A549 (cell line): ENCODE data around the gene MED12L. TPM values are rescaled to one million over a fixed set of nuclear protein-coding genes. Genes with fewer than 3 reads are reported as not detected.
A peak's percentile ranks its signal among the peaks of the same experiment; 100 is the strongest.

Experiments
- ATAC-seq, 2 experiments: fragments of 200-7000 bp in 1 of 2; fragments of >200 bp in 1 of 2; cut with Nextera tagmentation in 1 of 2; cut with Tn5 transposase in 1 of 2; 3 replicates each; pipeline versions ENCODE4 v1.8.0 to v1.9.1; 2018 to 2020; ENCODE audit warnings: mild to moderate bottlenecking in 1 of 2, moderate library complexity in 1 of 2
- CTCF ChIA-PET: fragments of 300-600 bp; sonication (Branson Sonifier 250); formaldehyde crosslinking; extraction: SDS; loops from one replicate; lab custom pipeline; 2021; ENCODE audit warnings: antibody characterized with exemption, inconsistent platforms; lab: Yijun Ruan, JAX
- POLR2A ChIA-PET: fragments of 350-600 bp; formaldehyde crosslinking; extraction: SDS; loops from one replicate; lab custom pipeline; 2021; ENCODE audit warnings: antibody characterized with exemption, inconsistent platforms; lab: Yijun Ruan, JAX
- DNase-seq, 2 experiments: peaks; one replicate each; pipeline versions ENCODE4 v3.0.0 to v3.0.0-alpha.2; 2011 to 2016; ENCODE audit warnings: low read depth in 1 of 2, low spot score in 1 of 2
- FAIRE-seq: peaks from 2 replicates; lab custom pipeline; 2011; peaks lifted over from hg19 to GRCh38; lab: Jason Lieb, UNC
- H3K27ac ChIP-seq, 2 experiments: fragments of >200 bp; sonication (Bioruptor Twin); formaldehyde crosslinking; 3 replicates each; pipeline ENCODE4 v1.5.1; 2016 to 2017
- H3K4me1 ChIP-seq: fragments of >200 bp; sonication (Bioruptor Twin); formaldehyde crosslinking; 3 replicates; pipeline ENCODE4 v1.6.1; 2016
- H3K4me2 ChIP-seq: fragments of >200 bp; sonication (Bioruptor Twin); formaldehyde crosslinking; 3 replicates; pipeline ENCODE4 v1.6.1; 2016
- H3K4me3 ChIP-seq: fragments of >200 bp; sonication (Bioruptor Twin); formaldehyde crosslinking; 3 replicates; pipeline ENCODE4 v1.5.1; 2016
- H3K9me3 ChIP-seq: fragments of >200 bp; sonication (Bioruptor Twin); formaldehyde crosslinking; 3 replicates; pipeline ENCODE4 v1.6.1; 2016
- CEBPB ChIP-seq, 2 experiments: fragments of >200 bp in 1 of 2; sonication (Bioruptor Twin) in 1 of 2; formaldehyde crosslinking in 1 of 2; IDR thresholded peaks; 2 replicates each; pipeline ENCODE4 v1.6.1; 2012 to 2016
- CHD2 ChIP-seq: fragments of 150-350 bp; IDR thresholded peaks from 2 replicates; pipeline ENCODE4 v1.6.1; 2014; ENCODE audit warnings: low read length; ENCODE audit not compliant: partially characterized antibody
- CHD4 ChIP-seq: fragments of 200-600 bp; sonication (generic); IDR thresholded peaks from 2 replicates; pipeline ENCODE4 v1.6.1; 2016; ENCODE audit warnings: antibody characterized with exemption, mild to moderate bottlenecking, borderline replicate concordance
- EHF ChIP-seq: fragments of 250-450 bp; sonication (Bioruptor Pico); IDR thresholded peaks from 2 replicates; pipeline ENCODE4 v1.5.0; 2020; ENCODE audit warnings: mild to moderate bottlenecking
- EHMT2 ChIP-seq: fragments of 200-600 bp; sonication (generic); IDR thresholded peaks from 2 replicates; pipeline ENCODE4 v1.6.1; 2016; ENCODE audit warnings: antibody characterized with exemption, low read depth, mild to moderate bottlenecking, moderate library complexity
- ESRRA ChIP-seq: fragments of 150-350 bp; IDR thresholded peaks from 2 replicates; pipeline ENCODE4 v1.6.1; 2014; ENCODE audit warnings: mild to moderate bottlenecking, low read length, borderline replicate concordance
- FOSB ChIP-seq: fragments of 250-450 bp; sonication (Bioruptor Pico); IDR thresholded peaks from 2 replicates; pipeline ENCODE4 v1.5.0; 2020; ENCODE audit warnings: mild to moderate bottlenecking, moderate library complexity
- HEYL ChIP-seq: fragments of 250-450 bp; sonication (Bioruptor Pico); IDR thresholded peaks from 2 replicates; pipeline ENCODE4 v1.8.0; 2021; ENCODE audit warnings: mild to moderate bottlenecking, moderate library complexity
- HOXA7 ChIP-seq: fragments of 250-450 bp; sonication (Bioruptor Pico); IDR thresholded peaks from 2 replicates; pipeline ENCODE4 v1.5.0; 2020; ENCODE audit warnings: mild to moderate bottlenecking, moderate library complexity
- HOXB13 ChIP-seq: fragments of 250-450 bp; sonication (Bioruptor Pico); IDR thresholded peaks from 2 replicates; pipeline ENCODE4 v1.5.0; 2020; ENCODE audit warnings: low read depth, mild to moderate bottlenecking, moderate library complexity
- JUNB ChIP-seq: fragments of >200 bp; sonication (Bioruptor Twin); formaldehyde crosslinking; IDR thresholded peaks from 2 replicates; pipeline ENCODE4 v1.6.1; 2016
- KDM1A ChIP-seq: fragments of 200-600 bp; sonication (generic); IDR thresholded peaks from 2 replicates; pipeline ENCODE4 v1.6.1; 2016; ENCODE audit warnings: low read depth, mild to moderate bottlenecking
- KDM5A ChIP-seq: fragments of 200-600 bp; sonication (generic); IDR thresholded peaks from 2 replicates; pipeline ENCODE4 v1.6.1; 2016; ENCODE audit warnings: antibody characterized with exemption, mild to moderate bottlenecking
- MAZ ChIP-seq: fragments of 150-350 bp; IDR thresholded peaks from 2 replicates; pipeline ENCODE4 v1.6.1; 2014; ENCODE audit warnings: antibody characterized with exemption, low read depth, low read length, borderline replicate concordance
- PHF8 ChIP-seq: fragments of 200-600 bp; sonication (generic); IDR thresholded peaks from 2 replicates; pipeline ENCODE4 v1.6.1; 2016; ENCODE audit warnings: low read depth, mild to moderate bottlenecking, antibody characterized with exemption, moderate library complexity, borderline replicate concordance
- POLR2A ChIP-seq: IDR thresholded peaks from 2 replicates; pipeline ENCODE4 v1.6.1; 2012; ENCODE audit warnings: mild to moderate bottlenecking, low read length
- POLR2AphosphoS2 ChIP-seq: conservative IDR thresholded peaks from 2 replicates; pipeline ENCODE4 v1.6.1; 2012; ENCODE audit warnings: low read length, improper control_type of control experiment, inconsistent platforms
- RAD21 ChIP-seq, 2 experiments: fragments of >200 bp in 1 of 2; sonication (Bioruptor Twin) in 1 of 2; formaldehyde crosslinking in 1 of 2; IDR thresholded peaks in 1 of 2; conservative IDR thresholded peaks in 1 of 2; 2 replicates in 1 of 2; 3 replicates in 1 of 2; pipeline ENCODE4 v1.6.1; 2012 to 2018; ENCODE audit warnings: inconsistent platforms in 1 of 2
- SMC3 ChIP-seq: fragments of >200 bp; sonication (Bioruptor Twin); formaldehyde crosslinking; IDR thresholded peaks from 3 replicates; pipeline ENCODE4 v1.6.1; 2018; ENCODE audit warnings: inconsistent platforms
- SREBF2 ChIP-seq: fragments of 450-650 bp; IDR thresholded peaks from 2 replicates; pipeline ENCODE4 v1.6.1; 2014; ENCODE audit warnings: mild to moderate bottlenecking, moderate library complexity
- TP53 ChIP-seq: fragments of 250-450 bp; sonication (Bioruptor Pico); IDR thresholded peaks from 2 replicates; pipeline ENCODE4 v1.5.0; 2021; ENCODE audit warnings: mild to moderate bottlenecking, moderate library complexity
- ZC3H11A ChIP-seq: fragments of 450-650 bp; IDR thresholded peaks from 2 replicates; pipeline ENCODE4 v1.6.1; 2014; ENCODE audit warnings: antibody characterized with exemption, mild to moderate bottlenecking
- WGBS: methylation state at CpG from one replicate; pipeline ENCODE4 v1.1.6; 2017; ENCODE audit errors: missing lambda C conversion rate; 5-methylcytosine and 5-hydroxymethylcytosine counted together
- polyA plus RNA-seq, 4 experiments: library from polyadenylated mRNA; depleted of rRNA in 3 of 4; stranded (reverse); fragments of >200 nt; fragmentation: RNase III in 1 of 4; extraction: RNeasy Plus Mini Kit Qiagen cat#74134 plus additional on column Dnase treatment in 1 of 4; gene quantifications; 2 replicates in 3 of 4; 3 replicates in 1 of 4; pipeline ENCODE4 v1.2.3, GENCODE V29; 2011 to 2017
- TF ChIP-seq, protein P1 (sequence below): IDR thresholded peaks from 2 replicates; pipeline ENCODE4 v1.6.1; 2012; ENCODE audit warnings: low read depth, borderline replicate concordance
- TF ChIP-seq, protein P2 (sequence below): IDR thresholded peaks from 2 replicates; pipeline ENCODE4 v1.6.1; 2012
- TF ChIP-seq, protein P3 (sequence below): fragments of >200 bp; sonication (Bioruptor Twin); formaldehyde crosslinking; IDR thresholded peaks from 3 replicates; pipeline ENCODE4 v1.5.1; 2016
- TF ChIP-seq, protein P4 (sequence below): fragments of 150-350 bp; IDR thresholded peaks from 2 replicates; pipeline ENCODE4 v1.6.1; 2014; ENCODE audit warnings: low read depth, mild to moderate bottlenecking, low read length
- TF ChIP-seq, protein P5 (sequence below): fragments of 450-650 bp; IDR thresholded peaks from 2 replicates; pipeline ENCODE4 v1.6.1; 2014; ENCODE audit warnings: antibody characterized with exemption

MED12L gene
- polyA plus RNA-seq, 2 of the 4 experiments (the other 2 are of a cell fraction) = 0.32 to 0.63 TPM

DNA sequence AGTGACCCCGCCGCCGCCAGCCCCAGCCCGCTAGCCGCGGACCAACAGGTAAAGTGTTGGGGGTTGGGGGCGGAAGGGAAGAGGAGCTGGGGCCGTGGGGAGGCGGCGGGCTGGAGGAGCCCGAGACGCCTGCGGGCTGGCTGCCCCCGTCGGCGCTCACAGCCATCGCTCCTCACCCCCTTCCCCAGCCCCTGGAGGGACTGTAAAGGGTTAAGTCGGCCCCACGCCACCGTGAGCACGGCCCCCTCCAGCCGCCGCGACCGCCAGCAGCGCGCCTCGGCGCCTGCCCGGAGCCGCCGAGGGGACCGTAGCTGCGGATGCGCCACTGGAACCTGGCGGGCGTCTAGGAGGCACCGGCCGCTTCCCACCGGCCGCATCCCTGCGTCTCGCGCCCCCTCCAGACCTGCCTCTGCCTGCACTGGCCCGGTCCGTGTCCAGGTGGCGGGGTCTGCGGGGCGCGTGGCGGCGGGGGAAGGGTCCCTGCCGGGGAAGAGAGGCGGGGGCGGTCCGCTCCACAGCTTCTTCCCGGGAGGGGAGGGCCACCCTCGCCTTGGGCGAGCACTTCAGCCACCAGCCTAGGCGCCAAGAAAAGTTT lies 522 bp downstream of the MED12L start:
- no peaks in the 10 kb centered on the region for H3K4me1 ChIP-seq
- peak; percentile 72 to 76 for ATAC-seq
- H3K4me2 ChIP-seq = peak overlapping the region; percentile 87
- H3K4me3 ChIP-seq = peak overlapping the region; percentile 70
- WGBS = 5% methylated on average over 9 of the region's 60 CpGs
- no peak for TF ChIP-seq KDM1A
- TF ChIP-seq HOXB13 (CRISPR knock-in tag) = no peak
- TF ChIP-seq FOSB (CRISPR knock-in tag) = no peak
- no peak for TF ChIP-seq CHD2
- TF ChIP-seq ZC3H11A = no peak
- TF ChIP-seq PHF8 = no peak
- TF ChIP-seq CEBPB (IDR thresholded peaks at IDR 0.05) = no peak
- TF ChIP-seq TP53 (CRISPR knock-in tag) = no peak
- TF ChIP-seq POLR2AphosphoS2 = no peak
- TF ChIP-seq CHD4 = no peak
- TF ChIP-seq, protein P1, sequence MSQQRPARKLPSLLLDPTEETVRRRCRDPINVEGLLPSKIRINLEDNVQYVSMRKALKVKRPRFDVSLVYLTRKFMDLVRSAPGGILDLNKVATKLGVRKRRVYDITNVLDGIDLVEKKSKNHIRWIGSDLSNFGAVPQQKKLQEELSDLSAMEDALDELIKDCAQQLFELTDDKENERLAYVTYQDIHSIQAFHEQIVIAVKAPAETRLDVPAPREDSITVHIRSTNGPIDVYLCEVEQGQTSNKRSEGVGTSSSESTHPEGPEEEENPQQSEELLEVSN = no peak
- TF ChIP-seq, protein P2, sequence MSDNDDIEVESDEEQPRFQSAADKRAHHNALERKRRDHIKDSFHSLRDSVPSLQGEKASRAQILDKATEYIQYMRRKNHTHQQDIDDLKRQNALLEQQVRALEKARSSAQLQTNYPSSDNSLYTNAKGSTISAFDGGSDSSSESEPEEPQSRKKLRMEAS = no peak
- no peak for TF ChIP-seq POLR2A
- TF ChIP-seq EHMT2 = no peak
- TF ChIP-seq, protein P3, sequence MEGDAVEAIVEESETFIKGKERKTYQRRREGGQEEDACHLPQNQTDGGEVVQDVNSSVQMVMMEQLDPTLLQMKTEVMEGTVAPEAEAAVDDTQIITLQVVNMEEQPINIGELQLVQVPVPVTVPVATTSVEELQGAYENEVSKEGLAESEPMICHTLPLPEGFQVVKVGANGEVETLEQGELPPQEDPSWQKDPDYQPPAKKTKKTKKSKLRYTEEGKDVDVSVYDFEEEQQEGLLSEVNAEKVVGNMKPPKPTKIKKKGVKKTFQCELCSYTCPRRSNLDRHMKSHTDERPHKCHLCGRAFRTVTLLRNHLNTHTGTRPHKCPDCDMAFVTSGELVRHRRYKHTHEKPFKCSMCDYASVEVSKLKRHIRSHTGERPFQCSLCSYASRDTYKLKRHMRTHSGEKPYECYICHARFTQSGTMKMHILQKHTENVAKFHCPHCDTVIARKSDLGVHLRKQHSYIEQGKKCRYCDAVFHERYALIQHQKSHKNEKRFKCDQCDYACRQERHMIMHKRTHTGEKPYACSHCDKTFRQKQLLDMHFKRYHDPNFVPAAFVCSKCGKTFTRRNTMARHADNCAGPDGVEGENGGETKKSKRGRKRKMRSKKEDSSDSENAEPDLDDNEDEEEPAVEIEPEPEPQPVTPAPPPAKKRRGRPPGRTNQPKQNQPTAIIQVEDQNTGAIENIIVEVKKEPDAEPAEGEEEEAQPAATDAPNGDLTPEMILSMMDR = no peak
- ChIA-PET CTCF (interaction anchor here (0.6 to 4.9 kb wide), 33 partner anchors 8 to 1684 kb away, joined by 3 to 17 read pairs (median 4); no protein-coding TSS in a partner anchor), POLR2A (interaction anchor here (0.6 to 1.1 kb wide), 3 partner anchors 151 to 669 kb away, joined by 3 to 8 read pairs (median 5); partner anchors contain the start of gene SIAH2)
- H3K9me3 ChIP-seq = no peaks in the 10 kb centered on the region
- H3K27ac ChIP-seq = peak overlapping the region; percentile 56 to 81; a peak in 5 of 6 replicates
- no peak for FAIRE-seq
- DNase-seq = peak; percentile 30 to 57

DNA sequence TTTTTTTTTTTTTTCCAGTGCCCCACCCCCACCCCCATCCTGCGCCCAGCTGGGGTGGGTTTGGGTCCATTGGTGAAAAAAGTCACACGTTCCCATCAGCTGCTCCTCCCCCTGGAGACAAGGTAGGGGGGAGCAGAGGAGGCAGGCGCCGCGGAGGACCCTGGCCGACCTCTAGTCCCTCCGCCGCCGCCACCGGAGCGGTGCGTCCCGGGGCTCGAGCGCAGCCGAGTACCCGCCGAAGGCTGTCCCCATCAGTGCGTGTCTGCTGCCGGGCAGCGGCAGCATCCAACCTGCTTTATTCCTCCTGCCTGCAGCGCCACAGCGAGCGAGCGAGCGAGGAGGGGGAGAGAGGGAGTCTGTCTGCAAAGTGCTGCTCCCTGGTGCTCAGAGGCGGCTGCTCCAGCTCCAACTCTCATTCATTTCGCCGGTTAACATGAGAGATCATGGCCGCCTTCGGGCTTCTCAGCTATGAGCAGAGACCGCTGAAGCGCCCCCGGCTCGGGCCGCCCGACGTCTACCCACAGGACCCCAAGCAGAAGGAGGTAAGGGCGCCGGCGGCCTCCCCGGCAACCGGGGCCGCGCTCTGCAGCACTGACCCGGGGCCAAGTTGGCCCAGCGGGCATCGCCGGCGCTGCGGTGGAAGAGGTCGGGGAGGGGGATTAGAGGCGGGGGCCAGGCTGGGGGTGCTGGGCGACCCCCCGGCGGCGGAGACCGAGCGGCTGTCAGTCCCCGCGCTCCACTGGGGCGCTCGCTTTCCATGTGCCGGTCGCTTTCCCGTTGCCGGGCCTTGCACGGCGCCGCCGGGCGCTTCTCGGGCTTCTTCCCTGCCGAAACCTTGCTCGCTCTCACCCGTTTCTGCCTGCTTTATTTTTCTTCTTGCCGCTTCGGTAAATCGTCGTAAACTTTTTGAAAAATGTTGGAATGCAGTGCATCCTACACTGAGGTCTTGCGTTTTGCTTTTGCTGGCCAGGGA lies 1.3 kb downstream of the MED12L start:
- ChIA-PET CTCF (interaction anchor here (0.6 to 4.9 kb wide), 35 partner anchors 8 to 1683 kb away, joined by 3 to 17 read pairs (median 4); no protein-coding TSS in a partner anchor), POLR2A (interaction anchor here (0.6 to 0.7 kb wide), 2 partner anchors 152 to 670 kb away, joined by 3 to 5 read pairs; no protein-coding TSS in a partner anchor)
- Histone ChIP-seq H3K4me3 (peak overlapping the region; percentile 70), H3K4me1 (no peaks in the 10 kb centered on the region), H3K4me2 (peak overlapping the region; percentile 87), H3K27ac (peak overlapping the region; percentile 43 to 81; a peak in 5 of 6 replicates), H3K9me3 (no peaks in the 10 kb centered on the region)
- DNase-seq = peak; percentile 83 to 88
- FAIRE-seq = no peak
- ATAC-seq = peak; percentile 88 to 93
- WGBS = 35% methylated on average over 66 of the region's 81 CpGs
- TF ChIP-seq, protein P4, sequence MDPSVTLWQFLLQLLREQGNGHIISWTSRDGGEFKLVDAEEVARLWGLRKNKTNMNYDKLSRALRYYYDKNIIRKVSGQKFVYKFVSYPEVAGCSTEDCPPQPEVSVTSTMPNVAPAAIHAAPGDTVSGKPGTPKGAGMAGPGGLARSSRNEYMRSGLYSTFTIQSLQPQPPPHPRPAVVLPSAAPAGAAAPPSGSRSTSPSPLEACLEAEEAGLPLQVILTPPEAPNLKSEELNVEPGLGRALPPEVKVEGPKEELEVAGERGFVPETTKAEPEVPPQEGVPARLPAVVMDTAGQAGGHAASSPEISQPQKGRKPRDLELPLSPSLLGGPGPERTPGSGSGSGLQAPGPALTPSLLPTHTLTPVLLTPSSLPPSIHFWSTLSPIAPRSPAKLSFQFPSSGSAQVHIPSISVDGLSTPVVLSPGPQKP = no peak
- TF ChIP-seq, protein P3 = peak; percentile 46
- TF ChIP-seq HEYL (CRISPR knock-in tag) (no peak), JUNB (no peak), CHD2 (no peak), ESRRA (no peak), SMC3 (peak; percentile 66), RAD21 (conservative IDR thresholded peaks at IDR 0.05 in 1 of 2, IDR thresholded peaks at IDR 0.05 in 1 of 2) (peak; percentile 31 to 46; a peak in 3 of 5 replicates), EHF (CRISPR knock-in tag) (no peak), KDM5A (no peak), MAZ (no peak), HOXA7 (no peak), KDM1A (no peak), SREBF2 (no peak)
- TF ChIP-seq, protein P5, sequence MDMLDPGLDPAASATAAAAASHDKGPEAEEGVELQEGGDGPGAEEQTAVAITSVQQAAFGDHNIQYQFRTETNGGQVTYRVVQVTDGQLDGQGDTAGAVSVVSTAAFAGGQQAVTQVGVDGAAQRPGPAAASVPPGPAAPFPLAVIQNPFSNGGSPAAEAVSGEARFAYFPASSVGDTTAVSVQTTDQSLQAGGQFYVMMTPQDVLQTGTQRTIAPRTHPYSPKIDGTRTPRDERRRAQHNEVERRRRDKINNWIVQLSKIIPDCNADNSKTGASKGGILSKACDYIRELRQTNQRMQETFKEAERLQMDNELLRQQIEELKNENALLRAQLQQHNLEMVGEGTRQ = no peak
- TF ChIP-seq, protein P2 = peak; percentile 33
